HEK293 (cell line): ENCODE measurements around the gene OR6Q1.

Experiments used
- CTCF ChIA-PET: fragments of 350-600 bp; formaldehyde crosslinking; extraction: SDS; loops from one replicate; lab custom pipeline; 2021; ENCODE audit warnings: antibody characterized with exemption; lab: Yijun Ruan, JAX
- POLR2A ChIA-PET: fragments of 300-600 bp; formaldehyde crosslinking; extraction: SDS; loops from one replicate; lab custom pipeline; 2020; ENCODE audit warnings: antibody characterized with exemption, inconsistent platforms; lab: Yijun Ruan, JAX
- H3K27ac ChIP-seq: fragments of 200-500 bp; sonication (Bioruptor generic); 2 replicates; pipeline ENCODE4 v1.5.1; 2014; ENCODE audit warnings: low read depth, low read length, control low read depth, inconsistent platforms; ENCODE audit errors: extremely low read depth
- H3K36me3 ChIP-seq, 2 experiments: fragments of 200-500 bp in 1 of 2; sonication (Bioruptor generic) in 1 of 2; 1 replicate in 1 of 2; 2 replicates in 1 of 2; pipeline ENCODE4 v1.5.1; 2014 to 2017; ENCODE audit warnings: inconsistent platforms in 2 of 2, low read length in 2 of 2; ENCODE audit not compliant: control insufficient read depth in 2 of 2, insufficient read depth in 1 of 2
- H3K4me1 ChIP-seq: fragments of 200-500 bp; sonication (Bioruptor generic); 2 replicates; pipeline ENCODE4 v1.5.1; 2014; ENCODE audit warnings: mild to moderate bottlenecking, low read length, inconsistent platforms; ENCODE audit not compliant: control insufficient read depth, insufficient read depth
- H3K4me3 ChIP-seq: 2 replicates; pipeline ENCODE4 v1.5.1; 2011; ENCODE audit warnings: low read depth, mild to moderate bottlenecking, control low read depth, low read length, moderate library complexity
- H3K9me3 ChIP-seq: fragments of 200-500 bp; sonication (Bioruptor generic); 2 replicates; pipeline ENCODE4 v1.5.1; 2014; ENCODE audit warnings: low read depth, low read length, inconsistent platforms; ENCODE audit not compliant: control insufficient read depth, insufficient read depth
- FEZF1 ChIP-seq: fragments of 450-650 bp; formaldehyde crosslinking; IDR thresholded peaks from 2 replicates; pipeline ENCODE4 v1.5.1; 2016; ENCODE audit warnings: missing biosample characterization, missing genetic modification characterization
- HIC1 ChIP-seq: fragments of 450-650 bp; formaldehyde crosslinking; IDR thresholded peaks from 2 replicates; pipeline ENCODE4 v1.5.1; 2016; ENCODE audit warnings: missing biosample characterization, missing genetic modification characterization
- HOXC10 ChIP-seq: sonication (generic); formaldehyde crosslinking; IDR thresholded peaks from 2 replicates; pipeline ENCODE4 v1.8.1; 2023; ENCODE audit warnings: mild to moderate bottlenecking, missing genetic modification reagents
- KLF16 ChIP-seq: fragments of 450-650 bp; formaldehyde crosslinking; IDR thresholded peaks from 2 replicates; pipeline ENCODE4 v1.5.1; 2017; ENCODE audit warnings: missing biosample characterization, missing genetic modification characterization
- KLF9 ChIP-seq: fragments of 450-650 bp; formaldehyde crosslinking; IDR thresholded peaks from 2 replicates; pipeline ENCODE4 v1.5.1; 2016; ENCODE audit warnings: missing biosample characterization, missing genetic modification characterization, low read depth
- MZF1 ChIP-seq: fragments of 450-650 bp; formaldehyde crosslinking; IDR thresholded peaks from 2 replicates; pipeline ENCODE4 v1.5.1; 2017; ENCODE audit warnings: missing biosample characterization, missing genetic modification characterization, borderline replicate concordance
- WT1 ChIP-seq: fragments of 450-650 bp; formaldehyde crosslinking; IDR thresholded peaks from 2 replicates; pipeline ENCODE4 v1.5.1; 2016; ENCODE audit warnings: missing biosample characterization, missing genetic modification characterization
- ZBTB1 ChIP-seq: fragments of 450-650 bp; formaldehyde crosslinking; IDR thresholded peaks from 2 replicates; pipeline ENCODE4 v1.5.1; 2016; ENCODE audit warnings: missing biosample characterization, missing genetic modification characterization
- ZBTB20 ChIP-seq: fragments of 450-650 bp; formaldehyde crosslinking; IDR thresholded peaks from 2 replicates; pipeline ENCODE4 v1.5.1; 2016; ENCODE audit warnings: missing biosample characterization, missing genetic modification characterization
- ZBTB26 ChIP-seq: fragments of 450-650 bp; formaldehyde crosslinking; optimal IDR thresholded peaks from 2 replicates; pipeline ENCODE3; 2016; ENCODE audit warnings: missing biosample characterization, mild to moderate bottlenecking, missing genetic modification characterization
- ZBTB6 ChIP-seq: fragments of 450-650 bp; formaldehyde crosslinking; IDR thresholded peaks from 2 replicates; pipeline ENCODE4 v1.5.1; 2017; ENCODE audit warnings: missing biosample characterization, missing genetic modification characterization
- ZNF138 ChIP-seq: fragments of 450-650 bp; formaldehyde crosslinking; IDR thresholded peaks from 2 replicates; pipeline ENCODE4 v1.5.1; 2016; ENCODE audit warnings: missing biosample characterization, missing genetic modification characterization, borderline replicate concordance
- ZNF140 ChIP-seq: fragments of 450-650 bp; formaldehyde crosslinking; IDR thresholded peaks from 2 replicates; pipeline ENCODE4 v1.5.1; 2016; ENCODE audit warnings: missing biosample characterization, missing genetic modification characterization
- ZNF169 ChIP-seq: fragments of 450-650 bp; formaldehyde crosslinking; IDR thresholded peaks from 2 replicates; pipeline ENCODE4 v1.5.1; 2016; ENCODE audit warnings: missing biosample characterization, missing genetic modification characterization
- ZNF274 ChIP-seq, 2 experiments: fragments of 200-500 bp in 1 of 2; fragments of 450-650 bp in 1 of 2; sonication (Bioruptor generic) in 1 of 2; formaldehyde crosslinking in 1 of 2; IDR thresholded peaks; 2 replicates each; pipeline versions ENCODE4 v1.5.1 to v1.6.1; 2014 to 2016; ENCODE audit warnings: borderline replicate concordance in 1 of 2, inconsistent platforms in 1 of 2, low read length in 1 of 2, missing biosample characterization in 1 of 2, missing genetic modification characterization in 1 of 2
- ZNF501 ChIP-seq: fragments of 450-650 bp; formaldehyde crosslinking; IDR thresholded peaks from 2 replicates; pipeline ENCODE4 v1.5.1; 2016; ENCODE audit warnings: missing biosample characterization, missing genetic modification characterization
- ZNF580 ChIP-seq: fragments of 450-650 bp; formaldehyde crosslinking; IDR thresholded peaks from 2 replicates; pipeline ENCODE4 v1.5.1; 2016; ENCODE audit warnings: missing biosample characterization, missing genetic modification characterization
- ZNF585B ChIP-seq: fragments of 450-650 bp; formaldehyde crosslinking; IDR thresholded peaks from 2 replicates; pipeline ENCODE4 v1.5.1; 2016; ENCODE audit warnings: missing biosample characterization, missing genetic modification characterization
- ZNF610 ChIP-seq: fragments of 450-650 bp; formaldehyde crosslinking; IDR thresholded peaks from 2 replicates; pipeline ENCODE4 v1.5.1; 2016; ENCODE audit warnings: missing biosample characterization, missing genetic modification characterization, borderline replicate concordance
- ZNF664 ChIP-seq: fragments of 450-650 bp; formaldehyde crosslinking; IDR thresholded peaks from 2 replicates; pipeline ENCODE4 v1.5.1; 2016; ENCODE audit warnings: missing biosample characterization, missing genetic modification characterization
- ZNF670 ChIP-seq: fragments of 450-650 bp; formaldehyde crosslinking; IDR thresholded peaks from 2 replicates; pipeline ENCODE4 v1.5.1; 2016; ENCODE audit warnings: missing biosample characterization, missing genetic modification characterization, low read depth
- ZNF747 ChIP-seq: fragments of 450-650 bp; formaldehyde crosslinking; IDR thresholded peaks from 2 replicates; pipeline ENCODE4 v1.5.1; 2016; ENCODE audit warnings: missing biosample characterization, missing genetic modification characterization
- ZXDB ChIP-seq: fragments of 450-650 bp; formaldehyde crosslinking; IDR thresholded peaks from 2 replicates; pipeline ENCODE4 v1.5.1; 2016; ENCODE audit warnings: missing biosample characterization, missing genetic modification characterization

The OR6Q1 gene

GRCh38 chr11:58006940-58007339, 23.8 kb upstream of the OR6Q1 start (continued):
- no peak for TF ChIP-seq ZNF670 (tag by site-specific recombination)
- TF ChIP-seq, all 188 proteins: peak for 0

- ChIA-PET CTCF (no interaction called here), POLR2A (no interaction called here)
- Histone ChIP-seq H3K4me3 (no peak overlapping the region), H3K36me3 (no peaks in the 10 kb centered on the region), H3K27ac (no peak overlapping the region), H3K9me3 (no peaks in the 10 kb centered on the region), H3K4me1 (no peaks in the 10 kb centered on the region)
- no peak for TF ChIP-seq ZNF274 (IDR thresholded peaks at IDR 0.05; ENCODE audit: low read length)
- no peak for TF ChIP-seq ZNF274 (tag by site-specific recombination; IDR thresholded peaks at IDR 0.05; ENCODE audit: borderline replicate concordance)
- no peak for TF ChIP-seq KLF9 (tag by site-specific recombination)
- no peak for TF ChIP-seq HIC1 (tag by site-specific recombination)
- TF ChIP-seq ZNF585B = no peak
- TF ChIP-seq ZNF501 (tag by site-specific recombination) = no peak
- TF ChIP-seq ZNF169 (tag by site-specific recombination) = no peak
- TF ChIP-seq ZXDB (tag by site-specific recombination) = no peak
- no peak for TF ChIP-seq ZBTB1
- no peak for TF ChIP-seq ZNF670 (tag by site-specific recombination)
- TF ChIP-seq WT1 (tag by site-specific recombination) = no peak
- TF ChIP-seq ZNF138 (tag by site-specific recombination) = no peak
- TF ChIP-seq HOXC10 (CRISPR knock-in tag) = no peak
Measured at GRCh38 chr11:58011771-58012170, 19.0 kb upstream of the OR6Q1 start.

GRCh38 chr11:58023435-58023931, 7.3 kb upstream of the OR6Q1 start, which contains the start of gene OR9Q1:
TSS of gene OR9Q1 (plus strand) at chr11:58023881. CDS start at chr11:58179445, 155,564 bp downstream.
- H3K36me3 ChIP-seq = no peaks in the 10 kb centered on the region
- H3K9me3 ChIP-seq = no peaks in the 10 kb centered on the region
- TF ChIP-seq ZNF580 (tag by site-specific recombination) (no peak), ZBTB20 (no peak), FEZF1 (tag by site-specific recombination) (no peak), ZNF664 (no peak), ZNF140 (tag by site-specific recombination) (no peak), ZBTB26 (tag by site-specific recombination) (no peak), ZNF747 (tag by site-specific recombination) (no peak), KLF16 (tag by site-specific recombination) (no peak), ZNF610 (tag by site-specific recombination) (no peak), ZNF138 (tag by site-specific recombination) (no peak), MZF1 (tag by site-specific recombination) (no peak), ZBTB6 (tag by site-specific recombination) (no peak)
- no peaks in the 10 kb centered on the region for H3K4me1 ChIP-seq
- ChIA-PET CTCF (no interaction called here), POLR2A (no interaction called here)
- H3K27ac ChIP-seq = no peak within 1 kb of the TSS
- no peak within 1 kb of the TSS for H3K4me3 ChIP-seq
